SU-DHL-6 (cell line): ENCODE measurements around the gene PARVA.

Source experiments
- H2AFZ ChIP-seq: fragments of 200-600 bp; sonication (generic); 2 replicates; pipeline ENCODE4 v1.6.1; 2014; ENCODE audit warnings: low read depth, mild to moderate bottlenecking, moderate library complexity, mixed read lengths, antibody characterized with exemption, low read length; ENCODE audit not compliant: severe bottlenecking
- H3F3A ChIP-seq: fragments of 200-600 bp; shearing (Covaris generic); 2 replicates; pipeline ENCODE4 v1.6.0; 2016; ENCODE audit warnings: antibody characterized with exemption, mild to moderate bottlenecking; ENCODE audit not compliant: insufficient read depth
- H3K27ac ChIP-seq: fragments of 200-600 bp; sonication (generic); 2 replicates; pipeline ENCODE4 v1.5.1; 2016; ENCODE audit warnings: low read depth, mild to moderate bottlenecking, low read length, moderate library complexity, mixed read lengths
- H3K27me3 ChIP-seq: fragments of 200-600 bp; sonication (generic), shearing (Covaris generic); 2 replicates; pipeline ENCODE4 v1.6.0; 2014; ENCODE audit warnings: mild to moderate bottlenecking, low read length
- H3K36me3 ChIP-seq: fragments of 200-600 bp; sonication (generic); 2 replicates; pipeline ENCODE4 v1.6.1; 2014; ENCODE audit warnings: mild to moderate bottlenecking, low read length, mixed read lengths
- H3K4me2 ChIP-seq: fragments of 300-600, 200-600 bp; shearing (Covaris generic), sonication (generic); 2 replicates; pipeline ENCODE4 v1.6.0; 2014; ENCODE audit warnings: low read length, low read depth, mild to moderate bottlenecking; ENCODE audit not compliant: poor library complexity, severe bottlenecking
- H3K4me3 ChIP-seq: fragments of 200-600 bp; sonication (generic); 2 replicates; pipeline ENCODE4 v1.5.1; 2014; ENCODE audit warnings: antibody characterized with exemption, low read length, mild to moderate bottlenecking, mixed read lengths; ENCODE audit not compliant: insufficient read depth, poor library complexity, severe bottlenecking
- H3K79me2 ChIP-seq: fragments of 200-600 bp; sonication (generic); 2 replicates; pipeline ENCODE4 v1.6.1; 2014; ENCODE audit warnings: mild to moderate bottlenecking, low read length, moderate library complexity; ENCODE audit not compliant: insufficient read depth
- H3K9ac ChIP-seq: fragments of 200-600 bp; sonication (generic); 2 replicates; pipeline ENCODE4 v1.7.0; 2014; ENCODE audit warnings: mild to moderate bottlenecking, low read length
- H3K9me2 ChIP-seq: fragments of 200-600 bp; sonication (generic); replicated peaks from 2 replicates; pipeline ENCODE4 v1.6.1; 2014; ENCODE audit warnings: low read length; ENCODE audit not compliant: insufficient read depth
- H3K9me3 ChIP-seq: fragments of 200-600 bp; sonication (generic); 2 replicates; pipeline ENCODE4 v1.6.1; 2014; ENCODE audit warnings: low read length, mixed read lengths; ENCODE audit not compliant: insufficient read depth
- H4K20me1 ChIP-seq: fragments of 200-600 bp; sonication (generic); 2 replicates; pipeline ENCODE4 v1.6.1; 2014; ENCODE audit warnings: low read depth, mild to moderate bottlenecking, antibody characterized with exemption, low read length, moderate library complexity, mixed read lengths
- CTCF ChIP-seq: fragments of 200-600 bp; sonication (generic); IDR thresholded peaks from one replicate; pipeline ENCODE4 v1.5.1; 2017; ENCODE audit warnings: antibody characterized with exemption, mild to moderate bottlenecking, low read length, moderate library complexity; ENCODE audit not compliant: insufficient read depth, poor library complexity, severe bottlenecking
- EZH2phosphoT487 ChIP-seq: fragments of 200-600 bp; sonication (generic), shearing (Covaris generic); conservative IDR thresholded peaks from 2 replicates; pipeline ENCODE4 v1.6.1; 2018; ENCODE audit warnings: mild to moderate bottlenecking, antibody characterized with exemption, low read length, moderate library complexity, mixed read lengths

The PARVA gene

GRCh38 chr11:12449961-12450715 lies 72.8 kb downstream of the PARVA start:
- Histone ChIP-seq H4K20me1 (no peaks in the 10 kb centered on the region), H3K4me2 (no peak overlapping the region), H3K27me3 (no peaks in the 10 kb centered on the region), H3K9me2 (no peaks in the 10 kb centered on the region), H3K9ac (no peak overlapping the region), H3K79me2 (no peaks in the 10 kb centered on the region), H3K9me3 (no peaks in the 10 kb centered on the region), H3K27ac (no peak overlapping the region), H3K36me3 (no peaks in the 10 kb centered on the region), H2AFZ (no peak overlapping the region), H3F3A (no peaks in the 10 kb centered on the region), H3K4me3 (no peak overlapping the region)
- no peak for TF ChIP-seq CTCF
- TF ChIP-seq EZH2phosphoT487, result no peak

- Histone ChIP-seq H4K20me1 (no peaks in the 10 kb centered on the region), H2AFZ (no peak overlapping the region), H3F3A (no peaks in the 10 kb centered on the region), H3K27ac (no peak overlapping the region), H3K27me3 (no peaks in the 10 kb centered on the region), H3K79me2 (no peaks in the 10 kb centered on the region), H3K9ac (no peak overlapping the region), H3K4me2 (no peak overlapping the region), H3K36me3 (no peaks in the 10 kb centered on the region), H3K9me2 (no peaks in the 10 kb centered on the region), H3K4me3 (no peak overlapping the region), H3K9me3 (no peaks in the 10 kb centered on the region)
- no peak for TF ChIP-seq EZH2phosphoT487
- TF ChIP-seq CTCF, result no peak
Observed at GRCh38 chr11:12451179-12451814, 73.9 kb downstream of the PARVA start.

GRCh38 chr11:12453243-12453642 lies 75.9 kb downstream of the PARVA start:
- Histone ChIP-seq H3K9me3 (no peaks in the 10 kb centered on the region), H3K27me3 (no peaks in the 10 kb centered on the region), H2AFZ (no peak overlapping the region), H3K27ac (no peak overlapping the region), H3K4me2 (no peak overlapping the region), H4K20me1 (no peaks in the 10 kb centered on the region), H3K36me3 (no peaks in the 10 kb centered on the region), H3F3A (no peaks in the 10 kb centered on the region), H3K9ac (no peak overlapping the region), H3K79me2 (no peaks in the 10 kb centered on the region), H3K9me2 (no peaks in the 10 kb centered on the region), H3K4me3 (no peak overlapping the region)
- no peak for TF ChIP-seq EZH2phosphoT487

GRCh38 chr11:12454782-12455181 lies 77.4 kb downstream of the PARVA start:
- no peaks in the 10 kb centered on the region for H4K20me1 ChIP-seq
- TF ChIP-seq CTCF (no peak), EZH2phosphoT487 (no peak)
- H3F3A ChIP-seq, result no peaks in the 10 kb centered on the region
- no peaks in the 10 kb centered on the region for H3K79me2 ChIP-seq
- H3K4me2 ChIP-seq, result no peak overlapping the region
- no peaks in the 10 kb centered on the region for H3K27me3 ChIP-seq
- no peaks in the 10 kb centered on the region for H3K9me3 ChIP-seq
- H2AFZ ChIP-seq, result no peak overlapping the region
- H3K36me3 ChIP-seq, result no peaks in the 10 kb centered on the region
- no peaks in the 10 kb centered on the region for H3K9me2 ChIP-seq
- H3K4me3 ChIP-seq, result no peak overlapping the region
- H3K27ac ChIP-seq, result no peak overlapping the region
- no peak overlapping the region for H3K9ac ChIP-seq
